ENCODE results near the gene TMEM114.

The TMEM114 gene

GRCh38 chr16:8622315-8622656 lies 32.0 kb upstream of the TMEM114 start:
- DNase-seq (ENCODE audit: low read depth): no peak
- TF ChIP-seq CTCF (IDR thresholded peaks at IDR 0.05; ENCODE audit: low read depth, low read length, missing control alignments): no peak
- peak overlapping the region; percentile 90 for H3K4me3 ChIP-seq (ENCODE audit: low read depth, low read length)

GRCh38 chr16:8621572-8622314 lies 31.4 kb upstream of the TMEM114 start, which contains the start of gene METTL22:
Gene METTL22 (plus strand): TSS chr16:8621698. CDS start chr16:8625666, 3,968 bp downstream.
- peak; percentile 54 for DNase-seq (ENCODE audit: low read depth)
- no peak for TF ChIP-seq CTCF (IDR thresholded peaks at IDR 0.05; ENCODE audit: low read depth, low read length, missing control alignments)
- H3K4me3 ChIP-seq (ENCODE audit: low read depth, low read length): peak within 1 kb of the TSS; percentile 90

- no peak for TF ChIP-seq CTCF (IDR thresholded peaks at IDR 0.05; ENCODE audit: low read depth, low read length, missing control alignments)
- no peak for DNase-seq (ENCODE audit: low read depth)
- peak overlapping the region; percentile 90 for H3K4me3 ChIP-seq (ENCODE audit: low read depth, low read length)
Observed at GRCh38 chr16:8621222-8621571, 30.9 kb upstream of the TMEM114 start.

GRCh38 chr16:8620535-8620934 lies 30.2 kb upstream of the TMEM114 start:
- no peak for DNase-seq (ENCODE audit: low read depth)
- no peak for TF ChIP-seq CTCF (IDR thresholded peaks at IDR 0.05; ENCODE audit: low read depth, low read length, missing control alignments)
- H3K4me3 ChIP-seq (ENCODE audit: low read depth, low read length): no peak overlapping the region

- no peak overlapping the region for H3K4me3 ChIP-seq (ENCODE audit: low read depth, low read length)
- TF ChIP-seq CTCF (IDR thresholded peaks at IDR 0.05; ENCODE audit: low read depth, low read length, missing control alignments): no peak
- DNase-seq (ENCODE audit: low read depth): no peak
Observed at GRCh38 chr16:8619671-8620370, 29.5 kb upstream of the TMEM114 start.

GRCh38 chr16:8614435-8615029 lies 24.2 kb upstream of the TMEM114 start:
- DNase-seq (ENCODE audit: low read depth): no peak
- no peak for TF ChIP-seq CTCF (IDR thresholded peaks at IDR 0.05; ENCODE audit: low read depth, low read length, missing control alignments)
- H3K4me3 ChIP-seq (ENCODE audit: low read depth, low read length): no peak overlapping the region
